Left lung (tissue), 10 donors: ENCODE measurements around the gene TUBGCP6. TPM values are rescaled to one million over a fixed set of nuclear protein-coding genes. Genes with fewer than 3 reads are reported as not detected.
A peak's percentile ranks its signal among the peaks of the same experiment; 100 is the strongest.

ENCODE experiments used
- ATAC-seq: fragments of 200-7000 bp; cut with Tn5 transposase; one replicate; pipeline ENCODE4 v1.9.1; 2020; ENCODE audit warnings: moderate library complexity
- DNase-seq, 4 donors: peaks; one replicate each; pipeline ENCODE4 v3.0.0-alpha.2; 2013 to 2020
- H3K27ac ChIP-seq, 2 donors: fragments of 200-600 bp; sonication (generic) in 1 of 2; one replicate each; pipeline versions ENCODE4 v1.5.0 to v1.8.0; 2020 to 2021
- H3K27me3 ChIP-seq, 2 donors: fragments of 200-600 bp; sonication (generic) in 1 of 2; one replicate each; pipeline versions ENCODE4 v1.5.0 to v1.8.0; 2020 to 2021
- H3K36me3 ChIP-seq, 2 donors: fragments of 200-600 bp; sonication (generic) in 1 of 2; one replicate each; pipeline versions ENCODE4 v1.5.0 to v1.8.0; 2020 to 2021
- H3K4me1 ChIP-seq, 2 donors: fragments of 200-600 bp; one replicate each; pipeline ENCODE4 v1.8.0; 2021
- H3K4me3 ChIP-seq, 2 donors: fragments of 200-600 bp; sonication (generic) in 1 of 2; one replicate each; pipeline versions ENCODE4 v1.5.0 to v1.8.0; 2020 to 2021; ENCODE audit warnings: mild to moderate bottlenecking in 1 of 2
- H3K9me3 ChIP-seq, 2 donors: fragments of 200-600 bp; sonication (generic) in 1 of 2; one replicate each; pipeline versions ENCODE4 v1.5.0 to v1.8.0; 2020 to 2021
- intact Hi-C, 2 donors: fragments of 100-400 bp; cut with DNase I; formaldehyde crosslinking; loops; one replicate each; pipeline versions ENCODE4 v1.11.2 to v1.14.2; 2022
- polyA plus RNA-seq, 6 donors: library from polyadenylated mRNA; unstranded; fragments of 120-200 nt; gene quantifications; one replicate each; pipeline ENCODE4 v1.2.1, GENCODE V29; 2013; ENCODE audit not compliant: insufficient read length in 6 of 6
- total RNA-seq, 2 donors: library from RNA; stranded (reverse); fragmentation: NEBNext Ultra II Directional; extraction: Animal tissue kit (Norgen Biotek cat#: 25700); gene quantifications; one replicate each; pipeline ENCODE4 v1.2.1, GENCODE V29; 2021
- TF ChIP-seq, protein P1 (sequence below), 2 donors: fragments of 200-600 bp; sonication (generic) in 1 of 2; IDR thresholded peaks; one replicate each; pipeline versions ENCODE4 v1.5.0 to v1.8.0; 2021; ENCODE audit warnings: antibody characterized with exemption in 2 of 2
- donor health status: DM: no; HTN: yes; CAD: no.
- donor health status: DM: no; HTN: no; CAD: no.

Gene TUBGCP6
- total and polyA plus RNA-seq, 8 donors: 37.2 to 50.1 (median 42.7) TPM

DNA sequence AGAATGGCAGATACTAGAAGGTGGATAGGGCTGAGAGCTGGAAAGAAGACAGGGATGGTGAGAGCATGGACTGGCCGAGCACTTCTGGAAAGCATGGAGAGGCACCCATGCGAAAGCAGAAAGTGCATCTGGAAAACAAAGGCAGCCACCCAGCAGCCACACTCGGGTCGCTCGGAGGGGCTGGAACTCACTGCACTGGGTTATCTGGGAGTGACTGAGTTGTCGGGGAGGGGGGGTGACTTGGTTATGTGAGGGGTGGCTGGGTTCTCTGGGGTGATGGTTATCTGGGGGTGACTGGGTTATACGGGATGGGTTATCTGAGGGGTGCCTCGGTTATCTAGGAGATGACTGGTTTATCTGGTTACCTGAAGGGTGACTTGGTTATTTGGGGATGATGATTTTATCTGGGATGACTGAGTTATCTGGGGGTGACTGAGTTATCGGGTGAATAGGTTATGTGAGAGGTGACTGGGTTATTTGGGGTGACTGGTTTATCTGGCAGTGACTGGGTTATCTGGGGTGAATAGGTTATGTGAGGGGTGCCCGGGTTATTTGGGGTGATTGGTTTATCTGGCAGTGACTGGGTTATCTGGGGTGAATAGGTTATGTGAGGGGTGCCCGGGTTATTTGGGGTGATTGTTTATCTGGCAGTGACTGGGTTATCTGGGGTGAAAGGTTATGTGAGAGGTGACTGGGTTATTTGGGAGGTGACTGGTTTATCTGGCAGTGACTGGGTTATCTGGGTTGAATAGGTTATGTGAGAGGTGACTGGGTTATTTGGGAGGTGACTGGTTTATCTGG, 76.9 kb downstream of the TUBGCP6 start:
- ATAC-seq: no peak
- intact Hi-C loops: no loop called here
- H3K27ac ChIP-seq: no peak overlapping the region

More for the DNA sequence above, 76.9 kb downstream of the TUBGCP6 start:
- TF ChIP-seq, protein P1, sequence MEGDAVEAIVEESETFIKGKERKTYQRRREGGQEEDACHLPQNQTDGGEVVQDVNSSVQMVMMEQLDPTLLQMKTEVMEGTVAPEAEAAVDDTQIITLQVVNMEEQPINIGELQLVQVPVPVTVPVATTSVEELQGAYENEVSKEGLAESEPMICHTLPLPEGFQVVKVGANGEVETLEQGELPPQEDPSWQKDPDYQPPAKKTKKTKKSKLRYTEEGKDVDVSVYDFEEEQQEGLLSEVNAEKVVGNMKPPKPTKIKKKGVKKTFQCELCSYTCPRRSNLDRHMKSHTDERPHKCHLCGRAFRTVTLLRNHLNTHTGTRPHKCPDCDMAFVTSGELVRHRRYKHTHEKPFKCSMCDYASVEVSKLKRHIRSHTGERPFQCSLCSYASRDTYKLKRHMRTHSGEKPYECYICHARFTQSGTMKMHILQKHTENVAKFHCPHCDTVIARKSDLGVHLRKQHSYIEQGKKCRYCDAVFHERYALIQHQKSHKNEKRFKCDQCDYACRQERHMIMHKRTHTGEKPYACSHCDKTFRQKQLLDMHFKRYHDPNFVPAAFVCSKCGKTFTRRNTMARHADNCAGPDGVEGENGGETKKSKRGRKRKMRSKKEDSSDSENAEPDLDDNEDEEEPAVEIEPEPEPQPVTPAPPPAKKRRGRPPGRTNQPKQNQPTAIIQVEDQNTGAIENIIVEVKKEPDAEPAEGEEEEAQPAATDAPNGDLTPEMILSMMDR (IDR thresholded peaks at IDR 0.05): no peak
- Histone ChIP-seq H3K36me3 (no peaks in the 10 kb centered on the region), H3K4me1 (peaks cover 0 to 16% of the 10 kb centered on the region in 2 donors), H3K4me3 (no peak overlapping the region), H3K27me3 (peaks cover 18 to 51% of the 10 kb centered on the region in 2 donors), H3K9me3 (no peaks in the 10 kb centered on the region)
- peak in 1 of 4 donors; percentile 28 for DNase-seq

Other genes with a start within 250 kb of the TUBGCP6 start
- not detected for gene IL17REL, start 232.3 kb downstream of the TUBGCP6 start, total RNA-seq
- gene IL17REL, start 232.3 kb downstream of the TUBGCP6 start, polyA plus RNA-seq: under 1 TPM in 5 of 6 donors, not detected in 1; 0.06 to 0.17 (median 0.07) TPM
- gene TTLL8, start 186.7 kb downstream of the TUBGCP6 start, total RNA-seq: not detected
- gene TTLL8, start 186.7 kb downstream of the TUBGCP6 start, polyA plus RNA-seq: not detected
- 1 to 10 TPM in 1 of 2 donors, under 1 TPM in 1; 0.39 to 2.9 TPM for gene MLC1, start 159.6 kb downstream of the TUBGCP6 start, total RNA-seq
- 1 to 10 TPM; 1.5 to 3.0 (median 2.1) TPM for gene MLC1, start 159.6 kb downstream of the TUBGCP6 start, polyA plus RNA-seq
- gene MOV10L1, start 155.0 kb downstream of the TUBGCP6 start, total RNA-seq: 1 to 10 TPM in 1 of 2 donors, under 1 TPM in 1; 0.37 to 1.7 TPM
- gene MOV10L1, start 155.0 kb downstream of the TUBGCP6 start, polyA plus RNA-seq: 1 to 10 TPM; 1.7 to 4.7 (median 2.7) TPM
- gene PANX2, start 74.3 kb downstream of the TUBGCP6 start, total RNA-seq: 1 to 10 TPM; 2.1 to 4.6 TPM
- gene PANX2, start 74.3 kb downstream of the TUBGCP6 start, polyA plus RNA-seq: under 1 TPM; 0.51 to 0.84 (median 0.61) TPM
- gene TRABD, start 59.1 kb downstream of the TUBGCP6 start, total RNA-seq: 10 to 100 TPM; 37.5 to 54.2 TPM
- gene TRABD, start 59.1 kb downstream of the TUBGCP6 start, polyA plus RNA-seq: 10 to 100 TPM; 16.0 to 29.1 (median 22.1) TPM
- gene SELENOO, start 44.0 kb downstream of the TUBGCP6 start, total RNA-seq: 10 to 100 TPM; 19.5 to 22.0 TPM
- gene SELENOO, start 44.0 kb downstream of the TUBGCP6 start, polyA plus RNA-seq: 10 to 100 TPM; 18.5 to 28.9 (median 21.8) TPM
- 10 to 100 TPM; 39.1 to 42.2 TPM for gene HDAC10, start 6.2 kb upstream of the TUBGCP6 start, total RNA-seq
- gene HDAC10, start 6.2 kb upstream of the TUBGCP6 start, polyA plus RNA-seq: 10 to 100 TPM; 23.9 to 39.6 (median 34.0) TPM
- gene MAPK12, start 16.7 kb upstream of the TUBGCP6 start, total RNA-seq: 10 to 100 TPM; 11.6 to 14.6 TPM
- 10 to 100 TPM; 14.2 to 31.4 (median 23.2) TPM for gene MAPK12, start 16.7 kb upstream of the TUBGCP6 start, polyA plus RNA-seq
- gene MAPK11, start 25.4 kb upstream of the TUBGCP6 start, total RNA-seq: 10 to 100 TPM; 10.3 to 15.1 TPM
- 10 to 100 TPM; 12.9 to 21.5 (median 14.7) TPM for gene MAPK11, start 25.4 kb upstream of the TUBGCP6 start, polyA plus RNA-seq
- 100 to 1,000 TPM; 237 to 391 TPM for gene PLXNB2, start 62.6 kb upstream of the TUBGCP6 start, total RNA-seq
- gene PLXNB2, start 62.6 kb upstream of the TUBGCP6 start, polyA plus RNA-seq: 100 to 1,000 TPM; 116 to 149 (median 137) TPM
- 1 to 10 TPM; 7.3 to 8.2 TPM for gene DENND6B, start 82.0 kb upstream of the TUBGCP6 start, total RNA-seq
- gene DENND6B, start 82.0 kb upstream of the TUBGCP6 start, polyA plus RNA-seq: 10 to 100 TPM in 5 of 6 donors, 1 to 10 TPM in 1; 9.0 to 18.8 (median 14.0) TPM
- 10 to 100 TPM; 41.5 to 53.0 TPM for gene PPP6R2, start 98.3 kb upstream of the TUBGCP6 start, total RNA-seq
- 10 to 100 TPM; 36.9 to 60.1 (median 40.8) TPM for gene PPP6R2, start 98.3 kb upstream of the TUBGCP6 start, polyA plus RNA-seq
- gene SBF1, start 230.0 kb upstream of the TUBGCP6 start, total RNA-seq: 10 to 100 TPM; 57.1 to 69.9 TPM
- 10 to 100 TPM; 31.6 to 47.4 (median 38.0) TPM for gene SBF1, start 230.0 kb upstream of the TUBGCP6 start, polyA plus RNA-seq
- 1 to 10 TPM; 2.2 to 3.5 TPM for gene ADM2, start 236.5 kb upstream of the TUBGCP6 start, total RNA-seq
- under 1 TPM; 0.29 to 0.86 (median 0.46) TPM for gene ADM2, start 236.5 kb upstream of the TUBGCP6 start, polyA plus RNA-seq
- gene MIOX, start 241.8 kb upstream of the TUBGCP6 start, total RNA-seq: not detected
- gene MIOX, start 241.8 kb upstream of the TUBGCP6 start, polyA plus RNA-seq: under 1 TPM in 5 of 6 donors, not detected in 1; 0.12 to 0.27 (median 0.15) TPM